ENCODE measurements around the gene KCNN3. TPM values are rescaled to one million over a fixed set of nuclear protein-coding genes. Genes with fewer than 3 reads are reported as not detected.

KCNN3 gene
- total RNA-seq, 2 donors from 2014 or later, result 3.9 to 4.4 TPM

- peak overlapping the region in 1 of 2 donors; percentile 14 for H3K4me3 ChIP-seq
- H3K36me3 ChIP-seq, result no peaks in the 10 kb centered on the region
- peaks cover 0 to 47% of the 10 kb centered on the region in 2 donors for H3K4me1 ChIP-seq
- no peak for DNase-seq (ENCODE audit: low spot score)
- H3K27me3 ChIP-seq, result no peaks in the 10 kb centered on the region
- TF ChIP-seq, protein P1, sequence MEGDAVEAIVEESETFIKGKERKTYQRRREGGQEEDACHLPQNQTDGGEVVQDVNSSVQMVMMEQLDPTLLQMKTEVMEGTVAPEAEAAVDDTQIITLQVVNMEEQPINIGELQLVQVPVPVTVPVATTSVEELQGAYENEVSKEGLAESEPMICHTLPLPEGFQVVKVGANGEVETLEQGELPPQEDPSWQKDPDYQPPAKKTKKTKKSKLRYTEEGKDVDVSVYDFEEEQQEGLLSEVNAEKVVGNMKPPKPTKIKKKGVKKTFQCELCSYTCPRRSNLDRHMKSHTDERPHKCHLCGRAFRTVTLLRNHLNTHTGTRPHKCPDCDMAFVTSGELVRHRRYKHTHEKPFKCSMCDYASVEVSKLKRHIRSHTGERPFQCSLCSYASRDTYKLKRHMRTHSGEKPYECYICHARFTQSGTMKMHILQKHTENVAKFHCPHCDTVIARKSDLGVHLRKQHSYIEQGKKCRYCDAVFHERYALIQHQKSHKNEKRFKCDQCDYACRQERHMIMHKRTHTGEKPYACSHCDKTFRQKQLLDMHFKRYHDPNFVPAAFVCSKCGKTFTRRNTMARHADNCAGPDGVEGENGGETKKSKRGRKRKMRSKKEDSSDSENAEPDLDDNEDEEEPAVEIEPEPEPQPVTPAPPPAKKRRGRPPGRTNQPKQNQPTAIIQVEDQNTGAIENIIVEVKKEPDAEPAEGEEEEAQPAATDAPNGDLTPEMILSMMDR (IDR thresholded peaks at IDR 0.05), result no peak
- H3K9me3 ChIP-seq, result no peaks in the 10 kb centered on the region
- H3K27ac ChIP-seq, result no peak overlapping the region
Measured at GRCh38 chr1:154726443-154726842, 143.6 kb downstream of the KCNN3 start.

- no peaks in the 10 kb centered on the region for H3K27me3 ChIP-seq
- H3K27ac ChIP-seq, result no peak overlapping the region
- DNase-seq (ENCODE audit: low spot score), result no peak
- TF ChIP-seq, protein P1 (IDR thresholded peaks at IDR 0.05), result no peak
- peaks cover 0 to 42% of the 10 kb centered on the region in 2 donors for H3K4me1 ChIP-seq
- H3K36me3 ChIP-seq, result no peaks in the 10 kb centered on the region
- no peaks in the 10 kb centered on the region for H3K9me3 ChIP-seq
- H3K4me3 ChIP-seq, result no peak overlapping the region
Measured at GRCh38 chr1:154725865-154726264, 144.2 kb downstream of the KCNN3 start.

GRCh38 chr1:154720328-154721297 is 149.5 kb downstream of the KCNN3 start:
- TF ChIP-seq, protein P1 (IDR thresholded peaks at IDR 0.05), result no peak
- peaks cover 0 to 19% of the 10 kb centered on the region in 2 donors for H3K4me1 ChIP-seq
- no peaks in the 10 kb centered on the region for H3K9me3 ChIP-seq
- H3K27me3 ChIP-seq, result no peaks in the 10 kb centered on the region
- H3K4me3 ChIP-seq, result no peak overlapping the region
- no peak overlapping the region for H3K27ac ChIP-seq
- no peaks in the 10 kb centered on the region for H3K36me3 ChIP-seq
- no peak for DNase-seq (ENCODE audit: low spot score)

DNA sequence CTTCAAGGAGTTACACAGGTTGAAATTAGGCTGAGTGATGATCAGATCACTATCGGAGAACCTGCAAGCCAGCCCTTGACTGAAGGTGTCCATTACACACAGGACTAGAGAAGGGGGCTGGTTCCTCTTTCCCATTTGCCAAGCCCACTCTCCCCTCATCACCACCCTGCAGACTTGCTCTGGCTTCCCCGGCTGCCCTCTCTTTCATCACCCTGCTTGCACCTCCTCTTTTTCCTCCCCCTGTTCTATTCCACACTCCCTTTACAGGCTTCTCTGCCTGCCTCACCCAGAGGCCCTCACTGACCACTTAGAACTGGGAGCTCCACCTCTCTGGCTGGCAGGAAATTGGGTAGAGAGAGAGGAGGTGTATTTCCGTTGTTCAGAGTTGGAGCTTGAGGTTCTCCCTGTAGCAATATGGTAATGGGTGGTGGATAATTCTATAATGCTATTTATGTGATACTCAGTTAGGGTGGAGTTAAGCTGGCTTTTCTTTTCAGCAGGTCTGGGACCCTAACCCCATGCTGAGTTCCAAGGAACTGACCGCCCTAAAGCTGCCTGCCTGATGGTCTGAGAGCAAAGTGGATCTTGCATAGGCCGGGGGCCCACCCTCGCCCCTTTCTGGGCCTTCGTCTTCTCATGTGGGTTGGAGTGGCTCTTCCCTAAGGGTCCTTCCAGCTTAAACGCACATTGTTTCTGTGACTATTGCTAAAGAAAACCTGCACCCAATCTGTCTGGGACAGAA is 150.3 kb downstream of the KCNN3 start:
- H3K36me3 ChIP-seq, result no peaks in the 10 kb centered on the region
- DNase-seq (ENCODE audit: low spot score), result no peak
- no peaks in the 10 kb centered on the region for H3K27me3 ChIP-seq
- H3K4me1 ChIP-seq, result peaks cover 0 to 21% of the 10 kb centered on the region in 2 donors
- H3K27ac ChIP-seq, result no peak overlapping the region
- TF ChIP-seq, protein P1 (IDR thresholded peaks at IDR 0.05), result no peak
- no peaks in the 10 kb centered on the region for H3K9me3 ChIP-seq
- no peak overlapping the region for H3K4me3 ChIP-seq

DNA sequence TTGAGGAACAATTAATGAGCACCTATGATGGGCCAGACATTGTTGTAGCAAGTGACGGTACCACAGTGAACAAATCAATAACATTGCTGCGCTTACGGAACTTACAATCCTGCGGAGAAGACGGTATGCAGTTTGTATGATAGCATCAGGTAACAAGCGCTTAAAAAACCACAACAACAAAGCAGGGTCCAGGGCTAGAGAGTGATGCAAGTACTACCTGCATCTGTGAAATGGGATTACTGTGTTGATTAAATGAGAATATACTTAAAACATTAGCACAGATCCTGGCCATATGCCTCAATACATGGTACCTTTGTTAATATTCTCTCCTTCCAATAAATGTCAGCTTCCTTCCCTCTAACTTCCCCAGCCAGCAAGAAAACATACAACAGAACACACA is 151.5 kb downstream of the KCNN3 start:
- no peaks in the 10 kb centered on the region for H3K27me3 ChIP-seq
- H3K9me3 ChIP-seq, result no peaks in the 10 kb centered on the region
- H3K36me3 ChIP-seq, result no peaks in the 10 kb centered on the region
- DNase-seq (ENCODE audit: low spot score), result no peak
- TF ChIP-seq, protein P1 (IDR thresholded peaks at IDR 0.05), result no peak
- peaks cover 0 to 21% of the 10 kb centered on the region in 2 donors for H3K4me1 ChIP-seq
- no peak overlapping the region for H3K4me3 ChIP-seq
- H3K27ac ChIP-seq, result no peak overlapping the region
